Natural killer cell (primary cell): ENCODE measurements around the gene WSB1. TPM values are rescaled to one million over a fixed set of nuclear protein-coding genes. Genes with fewer than 3 reads are reported as not detected.

Source experiments
- ATAC-seq, 3 donors: fragments of 150-1000 bp in 2 of 3; fragments of 200-7000 bp in 1 of 3; cut with Tn5 transposase; 1 replicate in 1 of 3; 2 replicates in 2 of 3; pipeline ENCODE4 v1.10.0; 2021; ENCODE audit warnings: mild to moderate bottlenecking in 2 of 3, moderate library complexity in 2 of 3
- DNase-seq, 2 donors: peaks; one replicate each; pipeline versions ENCODE4 v3.0.0 to v3.0.0-alpha.2; 2013 to 2021; ENCODE audit warnings: mixed read lengths in 1 of 2
- H3K27ac ChIP-seq: one replicate; pipeline ENCODE4 v1.5.1; 2013; ENCODE audit warnings: mild to moderate bottlenecking, low read length
- H3K27me3 ChIP-seq: one replicate; pipeline ENCODE4 v1.6.1; 2013; ENCODE audit warnings: low read length; ENCODE audit not compliant: control insufficient read depth, insufficient read depth
- H3K36me3 ChIP-seq: one replicate; pipeline ENCODE4 v1.6.1; 2013; ENCODE audit warnings: low read length; ENCODE audit not compliant: control insufficient read depth, insufficient read depth
- H3K4me1 ChIP-seq: one replicate; pipeline ENCODE4 v1.6.1; 2013; ENCODE audit warnings: low read length; ENCODE audit not compliant: control insufficient read depth, insufficient read depth
- H3K4me3 ChIP-seq: one replicate; pipeline ENCODE4 v1.5.1; 2013; ENCODE audit warnings: low read length
- H3K9me3 ChIP-seq: one replicate; pipeline ENCODE4 v1.6.1; 2013; ENCODE audit warnings: low read length; ENCODE audit not compliant: control insufficient read depth, insufficient read depth
- H3K27ac Mint-ChIP-seq, 2 donors: one replicate each; pipeline ENCODE4 v1.8.0; 2022; ENCODE audit warnings: mild to moderate bottlenecking in 2 of 2, mixed read lengths in 2 of 2, moderate library complexity in 1 of 2
- H3K27me3 Mint-ChIP-seq, 2 donors: one replicate each; pipeline ENCODE4 v1.8.0; 2022; ENCODE audit warnings: low read depth in 2 of 2, mixed read lengths in 2 of 2
- H3K36me3 Mint-ChIP-seq: one replicate; pipeline ENCODE4 v1.8.0; 2022; ENCODE audit warnings: mixed read lengths
- H3K4me1 Mint-ChIP-seq, 2 donors: one replicate each; pipeline ENCODE4 v1.8.0; 2022; ENCODE audit warnings: mixed read lengths in 2 of 2
- H3K4me3 Mint-ChIP-seq: one replicate; pipeline ENCODE4 v1.8.0; 2022; ENCODE audit warnings: mild to moderate bottlenecking, moderate library complexity, mixed read lengths
- H3K9me3 Mint-ChIP-seq, 2 donors: one replicate each; pipeline ENCODE4 v1.8.0; 2022; ENCODE audit warnings: mixed read lengths in 2 of 2
- CTCF ChIP-seq: fragments of 200-600 bp; IDR thresholded peaks from one replicate; pipeline ENCODE4 v1.8.0; 2022; ENCODE audit warnings: antibody characterized with exemption
- WGBS: methylation state at CpG from one replicate; pipeline ENCODE4 v1.1.7; 2013; ENCODE audit warnings: missing lambda C conversion rate; ENCODE audit not compliant: insufficient coverage; 5-methylcytosine and 5-hydroxymethylcytosine counted together
- intact Hi-C: fragments of 100-400 bp; cut with micrococcal nuclease; formaldehyde crosslinking; loops from one replicate; pipeline ENCODE4 v1.14.2; 2022
- total RNA-seq, 4 donors: library from RNA; stranded (reverse); fragments of 120-200 nt in 1 of 4; gene quantifications; one replicate each; pipeline versions ENCODE4 v1.2.3 to v1.2.4, GENCODE V29; 2013 to 2022

WSB1 gene
- total RNA-seq, 3 donors from 2014 or later (not counting 1 experiment from before 2014, with no cell fraction given) = 124 to 205 (median 187) TPM

- no peak for TF ChIP-seq CTCF
- no peak overlapping the region for H3K4me3 Mint-ChIP-seq
- Histone ChIP-seq H3K27me3 (no peaks in the 10 kb centered on the region), H3K4me3 (no peak overlapping the region), H3K4me1 (peaks cover 18% of the 10 kb centered on the region), H3K36me3 (no peaks in the 10 kb centered on the region), H3K27ac (no peak overlapping the region), H3K9me3 (no peaks in the 10 kb centered on the region)
- no peak for DNase-seq
- 91% methylated on average over 5 of the region's 5 CpGs for WGBS
- no peak for ATAC-seq
- no peaks in the 10 kb centered on the region for H3K27me3 Mint-ChIP-seq
- no peaks in the 10 kb centered on the region for H3K36me3 Mint-ChIP-seq
- H3K4me1 Mint-ChIP-seq = peaks cover 24 to 35% of the 10 kb centered on the region in 2 donors
- H3K27ac Mint-ChIP-seq = no peak overlapping the region
- H3K9me3 Mint-ChIP-seq = no peaks in the 10 kb centered on the region
- intact Hi-C loops = no loop called here
These were observed 63.3 kb downstream of the WSB1 start for GRCh38 chr17:27357236-27357635.

- Histone ChIP-seq H3K27me3 (no peaks in the 10 kb centered on the region), H3K9me3 (no peaks in the 10 kb centered on the region), H3K27ac (no peak overlapping the region), H3K4me3 (no peak overlapping the region), H3K36me3 (no peaks in the 10 kb centered on the region), H3K4me1 (no peaks in the 10 kb centered on the region)
- H3K27me3 Mint-ChIP-seq = peaks cover 0 to 3% of the 10 kb centered on the region in 2 donors
- DNase-seq = no peak
- H3K27ac Mint-ChIP-seq = no peak overlapping the region
- no peaks in the 10 kb centered on the region for H3K36me3 Mint-ChIP-seq
- H3K9me3 Mint-ChIP-seq = no peaks in the 10 kb centered on the region
- intact Hi-C loops = no loop called here
- ATAC-seq = no peak
- 49% methylated on average over 7 of the region's 8 CpGs for WGBS
- no peak overlapping the region for H3K4me3 Mint-ChIP-seq
- TF ChIP-seq CTCF = no peak
- H3K4me1 Mint-ChIP-seq = peaks cover under 1 to 6% of the 10 kb centered on the region in 2 donors
These were observed 66.6 kb downstream of the WSB1 start for GRCh38 chr17:27360507-27360906.

- no peak for TF ChIP-seq CTCF
- DNase-seq = no peak
- H3K4me1 ChIP-seq = no peaks in the 10 kb centered on the region
- H3K4me1 Mint-ChIP-seq = no peaks in the 10 kb centered on the region
- no peaks in the 10 kb centered on the region for H3K9me3 Mint-ChIP-seq
- WGBS = 91% methylated on average over 2 of the region's 2 CpGs
- H3K27me3 Mint-ChIP-seq = peaks cover 0 to 3% of the 10 kb centered on the region in 2 donors
- H3K27ac ChIP-seq = no peak overlapping the region
- intact Hi-C loops = no loop called here
- H3K36me3 Mint-ChIP-seq = no peaks in the 10 kb centered on the region
- no peaks in the 10 kb centered on the region for H3K9me3 ChIP-seq
- ATAC-seq = no peak
- no peak overlapping the region for H3K27ac Mint-ChIP-seq
- no peak overlapping the region for H3K4me3 Mint-ChIP-seq
- H3K36me3 ChIP-seq = no peaks in the 10 kb centered on the region
- no peaks in the 10 kb centered on the region for H3K27me3 ChIP-seq
- no peak overlapping the region for H3K4me3 ChIP-seq
These were observed 67.8 kb downstream of the WSB1 start for GRCh38 chr17:27361695-27362094.

- H3K4me1 Mint-ChIP-seq = no peaks in the 10 kb centered on the region
- H3K4me3 Mint-ChIP-seq = no peak overlapping the region
- 82% methylated on average over 6 of the region's 6 CpGs for WGBS
- no peak for TF ChIP-seq CTCF
- H3K27ac Mint-ChIP-seq = no peak overlapping the region
- H3K36me3 ChIP-seq = no peaks in the 10 kb centered on the region
- H3K27ac ChIP-seq = no peak overlapping the region
- H3K9me3 ChIP-seq = no peaks in the 10 kb centered on the region
- H3K9me3 Mint-ChIP-seq = no peaks in the 10 kb centered on the region
- no peaks in the 10 kb centered on the region for H3K4me1 ChIP-seq
- DNase-seq (no peak), ATAC-seq (no peak)
- peaks cover 0 to 3% of the 10 kb centered on the region in 2 donors for H3K27me3 Mint-ChIP-seq
- intact Hi-C loops = no loop called here
- no peak overlapping the region for H3K4me3 ChIP-seq
- no peaks in the 10 kb centered on the region for H3K27me3 ChIP-seq
- no peaks in the 10 kb centered on the region for H3K36me3 Mint-ChIP-seq
These were observed 68.6 kb downstream of the WSB1 start for GRCh38 chr17:27362503-27362902.
